IMR-90 (cell line): Measurements from ENCODE around the gene ARHGAP28. TPM values are rescaled to one million over a fixed set of nuclear protein-coding genes. Genes with fewer than 3 reads are reported as not detected.

Source experiments
- ATAC-seq: fragments of 200-7000 bp; cut with Tn5 transposase; 2 replicates; pipeline ENCODE4 v1.9.1; 2020; ENCODE audit warnings: low read depth, mild to moderate bottlenecking, moderate library complexity
- BruUV-seq: library from RNA; stranded (reverse); fragments of 400-500 nt; replicated peaks from 2 replicates; lab custom pipeline; 2021; lab: Mats Ljungman, UMichigan
- CTCF ChIA-PET: fragments of 300-600 bp; formaldehyde crosslinking; extraction: SDS; loops from one replicate; lab custom pipeline; 2021; ENCODE audit warnings: antibody characterized with exemption; lab: Yijun Ruan, JAX
- POLR2A ChIA-PET: fragments of 300-600 bp; sonication (Branson Sonifier 250); formaldehyde crosslinking; loops from one replicate; lab custom pipeline; 2022; ENCODE audit warnings: antibody characterized with exemption; ENCODE audit not compliant: unreplicated experiment; lab: Charles Lee
- DNase-seq: peaks from one replicate; pipeline ENCODE4 v3.0.0; 2013
- H2AFZ ChIP-seq: replicated peaks from 2 replicates; pipeline ENCODE3; 2013; ENCODE audit warnings: low read length, mild to moderate bottlenecking; ENCODE audit not compliant: poor library complexity
- H2AK5ac ChIP-seq: 2 replicates; pipeline ENCODE4 v1.6.1; 2013; ENCODE audit warnings: low read depth, low read length, inconsistent platforms
- H2AK9ac ChIP-seq: replicated peaks from 2 replicates; pipeline ENCODE3; 2013; ENCODE audit warnings: mild to moderate bottlenecking, low read depth, low read length, moderate library complexity; ENCODE audit not compliant: poor library complexity
- H2BK120ac ChIP-seq: 2 replicates; pipeline ENCODE4 v1.6.1; 2013; ENCODE audit warnings: low read depth, low read length, inconsistent platforms
- H2BK15ac ChIP-seq: 3 replicates; pipeline ENCODE4 v1.6.1; 2013; ENCODE audit warnings: low read depth, low read length, inconsistent platforms
- H2BK20ac ChIP-seq: 2 replicates; pipeline ENCODE4 v1.6.1; 2013; ENCODE audit warnings: low read depth, mild to moderate bottlenecking, inconsistent platforms, low read length, moderate library complexity
- H2BK5ac ChIP-seq: 2 replicates; pipeline ENCODE4 v1.6.1; 2013; ENCODE audit warnings: mild to moderate bottlenecking, low read depth, low read length, inconsistent platforms; ENCODE audit not compliant: poor library complexity, severe bottlenecking
- H3K14ac ChIP-seq: replicated peaks from 2 replicates; pipeline ENCODE4 v1.6.1; 2013; ENCODE audit warnings: low read depth, low read length, inconsistent platforms
- H3K18ac ChIP-seq: 2 replicates; pipeline ENCODE4 v1.6.1; 2013; ENCODE audit warnings: low read depth, low read length, control low read depth
- H3K23ac ChIP-seq: 2 replicates; pipeline ENCODE4 v1.6.1; 2013; ENCODE audit warnings: low read depth, low read length, inconsistent platforms
- H3K27ac ChIP-seq: 2 replicates; pipeline ENCODE4 v1.5.1; 2013; ENCODE audit warnings: mild to moderate bottlenecking, control low read depth, low read length; ENCODE audit not compliant: insufficient read depth
- H3K27me3 ChIP-seq: 2 replicates; pipeline ENCODE4 v1.6.1; 2013; ENCODE audit warnings: low read length; ENCODE audit not compliant: control insufficient read depth, insufficient read depth
- H3K36me3 ChIP-seq: 2 replicates; pipeline ENCODE4 v1.6.1; 2013; ENCODE audit warnings: low read length, mixed read lengths; ENCODE audit not compliant: control insufficient read depth, insufficient read depth
- H3K4ac ChIP-seq: 2 replicates; pipeline ENCODE4 v1.6.1; 2013; ENCODE audit warnings: low read depth, low read length, inconsistent platforms
- H3K4me1 ChIP-seq: 2 replicates; pipeline ENCODE4 v1.6.1; 2013; ENCODE audit warnings: low read length, mixed read lengths; ENCODE audit not compliant: control insufficient read depth, insufficient read depth
- H3K4me2 ChIP-seq: 2 replicates; pipeline ENCODE4 v1.6.1; 2013; ENCODE audit warnings: low read depth, mild to moderate bottlenecking, control low read depth, low read length, moderate library complexity
- H3K4me3 ChIP-seq: 2 replicates; pipeline ENCODE4 v1.5.1; 2013; ENCODE audit warnings: low read depth, mild to moderate bottlenecking, control low read depth, low read length, moderate library complexity; ENCODE audit not compliant: insufficient read depth
- H3K56ac ChIP-seq: 2 replicates; pipeline ENCODE4 v1.6.1; 2013; ENCODE audit warnings: low read length, inconsistent platforms; ENCODE audit not compliant: insufficient read depth; ENCODE audit errors: extremely low read depth
- H3K79me1 ChIP-seq, 2 experiments: 2 replicates each; pipeline ENCODE4 v1.6.1; 2013; ENCODE audit warnings: low read length in 2 of 2, inconsistent platforms in 1 of 2, low read depth in 1 of 2
- H3K9ac ChIP-seq: 2 replicates; pipeline ENCODE4 v1.6.1; 2013; ENCODE audit warnings: low read depth, low read length, control low read depth
- H3K9me1 ChIP-seq: 2 replicates; pipeline ENCODE4 v1.6.1; 2013; ENCODE audit warnings: low read length, inconsistent platforms; ENCODE audit not compliant: insufficient read depth
- H3K9me3 ChIP-seq: 2 replicates; pipeline ENCODE4 v1.6.1; 2013; ENCODE audit warnings: low read length; ENCODE audit not compliant: control insufficient read depth, insufficient read depth
- H4K20me1 ChIP-seq: 2 replicates; pipeline ENCODE4 v1.6.1; 2013; ENCODE audit warnings: low read length, inconsistent platforms; ENCODE audit not compliant: insufficient read depth
- H4K5ac ChIP-seq: 2 replicates; pipeline ENCODE4 v1.6.1; 2013; ENCODE audit warnings: mild to moderate bottlenecking, low read depth, low read length, control low read depth
- H4K8ac ChIP-seq, 2 experiments: 2 replicates each; pipeline ENCODE4 v1.6.1; 2013; ENCODE audit warnings: low read depth in 2 of 2, low read length in 2 of 2, control low read depth in 1 of 2, inconsistent platforms in 1 of 2
- H4K91ac ChIP-seq: 2 replicates; pipeline ENCODE4 v1.6.1; 2013; ENCODE audit warnings: low read depth, low read length, inconsistent platforms; ENCODE audit not compliant: insufficient read depth
- CEBPB ChIP-seq: IDR thresholded peaks from 2 replicates; pipeline ENCODE4 v1.6.1; 2012; ENCODE audit warnings: low read depth, low read length, improper control_type of control experiment
- CHD1 ChIP-seq: IDR thresholded peaks from 2 replicates; pipeline ENCODE4 v1.6.1; 2012; ENCODE audit warnings: low read depth, low read length, improper control_type of control experiment
- MAZ ChIP-seq: IDR thresholded peaks from 2 replicates; pipeline ENCODE4 v1.6.1; 2012; ENCODE audit warnings: low read depth, mild to moderate bottlenecking, low read length, improper control_type of control experiment, moderate library complexity, borderline replicate concordance
- RAD21 ChIP-seq: IDR thresholded peaks from 2 replicates; pipeline ENCODE4 v1.6.1; 2012; ENCODE audit warnings: low read length, improper control_type of control experiment
- RCOR1 ChIP-seq: IDR thresholded peaks from 2 replicates; pipeline ENCODE4 v1.6.1; 2012; ENCODE audit warnings: mild to moderate bottlenecking, low read length, improper control_type of control experiment; ENCODE audit not compliant: insufficient replicate concordance
- WGBS, 2 experiments: methylation state at CpG; one replicate each; pipeline versions ENCODE4 v1.1.5 to v1.1.7; 2013; ENCODE audit warnings: missing lambda C conversion rate in 2 of 2; ENCODE audit not compliant: insufficient read length in 1 of 2; ENCODE audit errors: extremely low coverage in 2 of 2; 5-methylcytosine and 5-hydroxymethylcytosine counted together
- dilution Hi-C: fragments of 300-500 bp; cut with HindIII; formaldehyde crosslinking; loops from one replicate; pipeline ENCODE4 v1.14.3; 2018; ENCODE audit warnings: low sequenced_read_pairs; ENCODE audit not compliant: unreplicated experiment
- in situ Hi-C: fragments of 300-500 bp; cut with MboI; formaldehyde crosslinking; loops from 3 replicates; pipeline ENCODE4 v1.14.3; 2019; ENCODE audit warnings: low sequenced_read_pairs, inconsistent platforms, mixed read lengths
- intact Hi-C: fragments of 100-400 bp; cut with micrococcal nuclease; formaldehyde crosslinking; loops from 2 replicates; pipeline ENCODE4 v1.10.0; 2022
- polyA plus RNA-seq, 3 experiments: library from polyadenylated mRNA; depleted of rRNA; stranded (reverse); fragments of >200 nt; gene quantifications; 2 replicates each; pipeline ENCODE4 v1.2.3, GENCODE V29; 2012; ENCODE audit warnings: low replicate concordance in 1 of 3
- total RNA-seq: library from RNA; depleted of rRNA; stranded (reverse); fragments of >200 nt; gene quantifications from 2 replicates; pipeline ENCODE4 v1.2.3, GENCODE V29; 2012

ARHGAP28 gene
- total and polyA plus RNA-seq, 2 of the 4 experiments (the other 2 are of a cell fraction) = 1.8 to 3.8 TPM

- H3K27ac ChIP-seq = no peak overlapping the region
- TF ChIP-seq RAD21 (no peak), RCOR1 (no peak), MAZ (no peak), CEBPB (no peak), CHD1 (no peak)
- H3K23ac ChIP-seq = no peak overlapping the region
- no peaks in the 10 kb centered on the region for H3K36me3 ChIP-seq
- H3K4me1 ChIP-seq = peaks cover 7% of the 10 kb centered on the region
- H2BK5ac ChIP-seq = no peak overlapping the region
- no peak overlapping the region for H2BK120ac ChIP-seq
- intact Hi-C loops = no loop called here
- no peak overlapping the region for H2AK9ac ChIP-seq
- H3K9me1 ChIP-seq = 0 out of 2 replicates have a peak, but pooled peaks cover 2% of the 10 kb centered on the region
- dilution Hi-C loops = no loop called here
- H3K9ac ChIP-seq = no peak overlapping the region
- no peaks in the 10 kb centered on the region for H4K20me1 ChIP-seq
- H3K4ac ChIP-seq = no peak overlapping the region
- no peak overlapping the region for H3K18ac ChIP-seq
- H2AFZ ChIP-seq = no peak overlapping the region
- H4K91ac ChIP-seq = no peak overlapping the region
- DNase-seq (no peak), ATAC-seq (no peak)
- no peaks in the 10 kb centered on the region for H3K9me3 ChIP-seq
- no CpG with 5 or more reads among the region's 4 CpGs for WGBS, 2 experiments
- H4K5ac ChIP-seq = no peak overlapping the region
- no peaks in the 10 kb centered on the region for H3K79me1 ChIP-seq
- no peak overlapping the region for H3K4me3 ChIP-seq
- ChIA-PET POLR2A (no interaction called here), CTCF (no interaction called here)
- H3K27me3 ChIP-seq = no peaks in the 10 kb centered on the region
- H3K4me2 ChIP-seq = no peak overlapping the region
- no peak overlapping the region for H3K14ac ChIP-seq
- no peak overlapping the region for H2BK20ac ChIP-seq
- H3K56ac ChIP-seq = no peak overlapping the region
- H4K8ac ChIP-seq = no peak overlapping the region
- in situ Hi-C loops = no loop called here
- no peak overlapping the region for H2BK15ac ChIP-seq
- BruUV-seq = no TSS peak
- H2AK5ac ChIP-seq = no peak overlapping the region
These were observed 85.4 kb downstream of the ARHGAP28 start for GRCh38 chr18:6814882-6815425.
